PC-9 (cell line): ENCODE results near the gene SPSB3. TPM values are rescaled to one million over a fixed set of nuclear protein-coding genes. Genes with fewer than 3 reads are reported as not detected.

Source experiments
- BruUV-seq: library from RNA; stranded (reverse); fragments of 400-500 nt; replicated peaks from 2 replicates; lab custom pipeline; 2021; lab: Mats Ljungman, UMichigan
- CTCF ChIA-PET: fragments of 300-600 bp; sonication (Branson Sonifier 250); formaldehyde crosslinking; loops from one replicate; lab custom pipeline; 2022; ENCODE audit warnings: antibody characterized with exemption; lab: Charles Lee
- POLR2A ChIA-PET: fragments of 300-600 bp; sonication (Branson Sonifier 250); formaldehyde crosslinking; loops from one replicate; lab custom pipeline; 2022; ENCODE audit warnings: antibody characterized with exemption; ENCODE audit not compliant: unreplicated experiment; lab: Charles Lee
- DNase-seq, 2 experiments: peaks; one replicate each; pipeline versions ENCODE4 v3.0.0 to v3.0.0-alpha.2; 2015 to 2022; ENCODE audit warnings: mixed read lengths in 1 of 2
- H2AFZ ChIP-seq: fragments of 200-600 bp; sonication (generic); 2 replicates; pipeline ENCODE4 v1.8.1; 2017; ENCODE audit warnings: antibody characterized with exemption
- H3F3A ChIP-seq: fragments of 200-600 bp; sonication (generic); 2 replicates; pipeline ENCODE4 v1.8.1; 2017; ENCODE audit warnings: antibody characterized with exemption, mild to moderate bottlenecking, low read depth; ENCODE audit not compliant: insufficient read depth
- H3K27ac ChIP-seq: fragments of 200-600 bp; sonication (generic); 2 replicates; pipeline ENCODE4 v1.6.1; 2016; ENCODE audit warnings: mixed run types
- H3K27me3 ChIP-seq: fragments of 200-600 bp; sonication (generic); 2 replicates; pipeline ENCODE4 v1.6.1; 2016; ENCODE audit warnings: low read depth, mixed run types; ENCODE audit not compliant: insufficient read depth
- H3K36me3 ChIP-seq: fragments of 200-600 bp; sonication (generic); 2 replicates; pipeline ENCODE4 v1.6.1; 2016; ENCODE audit warnings: low read depth, mixed run types
- H3K4me1 ChIP-seq: fragments of 200-600 bp; sonication (generic); replicated peaks from 2 replicates; pipeline ENCODE4 v1.6.1; 2016; ENCODE audit warnings: mixed run types; ENCODE audit not compliant: insufficient read depth
- H3K4me2 ChIP-seq: fragments of 200-600 bp; sonication (generic); 2 replicates; pipeline ENCODE4 v1.6.1; 2017; ENCODE audit warnings: mixed run types
- H3K4me3 ChIP-seq: fragments of 200-600 bp; sonication (generic); 2 replicates; pipeline ENCODE4 v1.6.1; 2016; ENCODE audit warnings: mixed run types
- H3K79me2 ChIP-seq: fragments of 200-600 bp; sonication (generic); 2 replicates; pipeline ENCODE4 v1.6.1; 2017; ENCODE audit warnings: low read depth, mixed run types
- H3K9me2 ChIP-seq: fragments of 200-600 bp; sonication (generic); 2 replicates; pipeline ENCODE4 v1.8.1; 2017; ENCODE audit warnings: mild to moderate bottlenecking; ENCODE audit not compliant: insufficient read depth
- H3K9me3 ChIP-seq: fragments of 200-600 bp; sonication (generic); 2 replicates; pipeline ENCODE4 v1.8.1; 2016; ENCODE audit warnings: low read depth; ENCODE audit not compliant: insufficient read depth
- H4K20me1 ChIP-seq: fragments of 200-600 bp; sonication (generic); 2 replicates; pipeline ENCODE4 v1.8.1; 2017; ENCODE audit not compliant: insufficient read depth
- CTCF ChIP-seq: fragments of 200-600 bp; sonication (generic); conservative IDR thresholded peaks from 2 replicates; pipeline ENCODE4 v1.6.1; 2017; ENCODE audit warnings: mixed run types, antibody characterized with exemption, mild to moderate bottlenecking, moderate library complexity
- EZH2 ChIP-seq: fragments of 200-600 bp; sonication (generic); IDR thresholded peaks from 2 replicates; pipeline ENCODE4 v1.8.0; 2017; ENCODE audit warnings: antibody characterized with exemption, low read depth
- intact Hi-C: fragments of 100-400 bp; cut with micrococcal nuclease; formaldehyde crosslinking; loops from one replicate; pipeline ENCODE4 v1.10.0; 2022; ENCODE audit not compliant: unreplicated experiment
- total RNA-seq: library from RNA; stranded (reverse); gene quantifications from 2 replicates; pipeline ENCODE4 v1.2.3, GENCODE V29; 2021

Gene SPSB3
- total RNA-seq, 1 experiment from 2014 or later, result 58.2 TPM

- Histone ChIP-seq H3K27me3 (no peaks in the 10 kb centered on the region), H3K9me2 (no peaks in the 10 kb centered on the region), H3K9me3 (no peaks in the 10 kb centered on the region), H3K36me3 (no peaks in the 10 kb centered on the region; the same call in 1 of the 2 replicates), H3K4me3 (no peak overlapping the region), H3F3A (peaks cover 55% of the 10 kb centered on the region), H4K20me1 (no peaks in the 10 kb centered on the region), H2AFZ (no peak overlapping the region), H3K4me2 (no peak overlapping the region), H3K27ac (no peak overlapping the region), H3K79me2 (0 out of 2 replicates have a peak, but pooled peaks cover 4% of the 10 kb centered on the region), H3K4me1 (peaks cover 29% of the 10 kb centered on the region)
- intact Hi-C loops, result no loop called here
- ChIA-PET POLR2A (no interaction called here), CTCF (interaction anchor here (0.6 kb wide), 1 partner anchor 380 kb away, joined by 5 read pairs; no protein-coding TSS in a partner anchor)
- BruUV-seq, result no TSS peak
- TF ChIP-seq CTCF, result no peak
- TF ChIP-seq EZH2, result no peak
- DNase-seq, result no peak
These were observed 41.4 kb downstream of the SPSB3 start for GRCh38 chr16:1740781-1741490.

GRCh38 chr16:1740234-1740633 is 42.1 kb downstream of the SPSB3 start:
- Histone ChIP-seq H3K27ac (no peak overlapping the region), H3K79me2 (0 out of 2 replicates have a peak, but pooled peaks cover 4% of the 10 kb centered on the region), H3F3A (peaks cover 54% of the 10 kb centered on the region), H3K9me3 (no peaks in the 10 kb centered on the region), H2AFZ (no peak overlapping the region), H3K27me3 (no peaks in the 10 kb centered on the region), H3K4me2 (no peak overlapping the region), H3K36me3 (no peaks in the 10 kb centered on the region; the same call in 1 of the 2 replicates), H4K20me1 (no peaks in the 10 kb centered on the region), H3K9me2 (no peaks in the 10 kb centered on the region), H3K4me1 (peaks cover 22% of the 10 kb centered on the region), H3K4me3 (no peak overlapping the region)
- ChIA-PET CTCF (no interaction called here), POLR2A (no interaction called here)
- intact Hi-C loops, result no loop called here
- no peak for TF ChIP-seq CTCF
- BruUV-seq, result no TSS peak
- no peak for DNase-seq

GRCh38 chr16:1734816-1735215 is 47.6 kb downstream of the SPSB3 start:
- H3F3A ChIP-seq, result peaks cover 39% of the 10 kb centered on the region
- no peak overlapping the region for H2AFZ ChIP-seq
- intact Hi-C loops, result no loop called here
- TF ChIP-seq EZH2 (no peak), CTCF (no peak)
- H3K27ac ChIP-seq, result no peak overlapping the region
- no TSS peak for BruUV-seq
- no peaks in the 10 kb centered on the region for H4K20me1 ChIP-seq
- H3K4me3 ChIP-seq, result no peak overlapping the region
- no peaks in the 10 kb centered on the region for H3K27me3 ChIP-seq
- H3K79me2 ChIP-seq, result no peaks in the 10 kb centered on the region
- H3K4me1 ChIP-seq, result no peaks in the 10 kb centered on the region
- POLR2A ChIA-PET, result no interaction called here
- no peak overlapping the region for H3K4me2 ChIP-seq
- H3K9me2 ChIP-seq, result no peaks in the 10 kb centered on the region
- no peaks in the 10 kb centered on the region for H3K36me3 ChIP-seq
- H3K9me3 ChIP-seq, result no peaks in the 10 kb centered on the region
- no peak for DNase-seq
- CTCF ChIA-PET, result no interaction called here
